ELR (cell line): Measurements from ENCODE around the gene SNRK.

Experiments used
- DNase-seq: peaks from one replicate; pipeline ENCODE4 v3.0.0-alpha.2; 2015; ENCODE audit warnings: low read depth

SNRK gene

GRCh38 chr3:43372007-43372740 is 85.8 kb downstream of the SNRK start:
- no peak for DNase-seq

- peak; percentile 15 for DNase-seq
Measured at GRCh38 chr3:43372809-43373559, 86.6 kb downstream of the SNRK start.

GRCh38 chr3:43373560-43373928 is 87.2 kb downstream of the SNRK start:
- peak; percentile 65 for DNase-seq

- DNase-seq, result peak; percentile 59
Measured at GRCh38 chr3:43378066-43378935, 92.0 kb downstream of the SNRK start.

- peak; percentile 24 for DNase-seq
Measured at GRCh38 chr3:43379343-43379742, 93.0 kb downstream of the SNRK start.

- DNase-seq, result no peak
Measured at GRCh38 chr3:43388175-43388574, 101.8 kb downstream of the SNRK start.

GRCh38 chr3:43388915-43389314 is 102.6 kb downstream of the SNRK start:
- no peak for DNase-seq

- peak; percentile 94 for DNase-seq
Measured at GRCh38 chr3:43389388-43390254, 103.3 kb downstream of the SNRK start.

- DNase-seq, result no peak
Measured at GRCh38 chr3:43390255-43390588, 103.9 kb downstream of the SNRK start.

GRCh38 chr3:43391621-43392020 is 105.3 kb downstream of the SNRK start:
- DNase-seq, result no peak

- DNase-seq, result peak; percentile 29
Measured at GRCh38 chr3:43394041-43394554, 107.8 kb downstream of the SNRK start.

- DNase-seq, result no peak
Measured at GRCh38 chr3:43399034-43399433, 112.7 kb downstream of the SNRK start.

GRCh38 chr3:43400167-43400566 is 113.8 kb downstream of the SNRK start:
- DNase-seq, result no peak
